GM18517 (cell line): ENCODE results near the gene RIN3.

Experiments
- ATAC-seq: cut with Tn5 transposase; IDR thresholded peaks from one replicate; pipeline ENCODE4 v1.9.1; 2021; ENCODE audit warnings: mild to moderate bottlenecking, moderate library complexity; ENCODE audit not compliant: unreplicated experiment

Gene RIN3

DNA sequence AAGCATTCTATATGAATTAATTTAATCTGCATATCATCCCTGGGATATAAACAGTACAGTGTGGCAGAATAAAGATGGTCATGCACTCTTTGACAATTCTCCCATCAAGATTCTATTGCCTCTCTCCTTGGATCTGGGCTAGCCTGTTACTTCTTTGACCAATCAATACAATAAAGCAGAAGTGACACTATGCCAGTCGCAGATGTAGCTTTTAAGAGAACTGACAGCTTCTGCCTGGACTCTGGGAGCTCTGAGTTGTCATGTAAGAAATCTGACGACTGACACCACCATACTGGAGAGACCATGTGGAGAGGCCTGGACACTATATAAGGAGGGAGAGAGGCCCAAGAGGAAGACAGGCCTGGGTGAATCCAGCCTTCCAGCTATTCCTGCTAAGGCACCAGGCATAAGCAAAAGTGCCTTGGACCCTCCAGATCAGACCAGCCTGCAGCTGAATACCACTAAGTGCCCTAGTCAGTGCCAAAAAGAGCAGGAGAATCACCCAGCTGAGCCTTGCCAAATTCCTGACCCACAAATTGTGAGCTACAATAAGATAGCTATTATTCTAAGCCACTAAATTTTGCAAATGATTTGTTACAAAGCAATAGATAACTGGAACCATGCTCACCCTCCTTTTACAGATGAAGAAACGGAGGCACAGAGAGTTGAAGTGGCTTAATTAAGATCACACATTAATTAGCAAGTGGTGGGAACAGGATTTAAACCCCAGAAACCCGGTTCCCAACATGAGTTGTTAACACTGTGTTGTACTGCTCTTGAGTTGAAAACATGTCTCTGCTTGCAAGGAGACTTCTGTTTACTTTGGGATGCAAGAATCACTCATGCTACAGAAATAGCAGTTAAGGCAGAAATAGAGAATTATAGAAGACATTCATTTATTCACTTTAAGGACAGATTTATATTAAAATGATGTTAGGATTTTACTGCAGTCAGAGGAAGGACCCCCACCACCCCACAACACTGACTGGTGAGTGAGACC, 84.6 kb downstream of the RIN3 start:
- ATAC-seq: no peak

DNA sequence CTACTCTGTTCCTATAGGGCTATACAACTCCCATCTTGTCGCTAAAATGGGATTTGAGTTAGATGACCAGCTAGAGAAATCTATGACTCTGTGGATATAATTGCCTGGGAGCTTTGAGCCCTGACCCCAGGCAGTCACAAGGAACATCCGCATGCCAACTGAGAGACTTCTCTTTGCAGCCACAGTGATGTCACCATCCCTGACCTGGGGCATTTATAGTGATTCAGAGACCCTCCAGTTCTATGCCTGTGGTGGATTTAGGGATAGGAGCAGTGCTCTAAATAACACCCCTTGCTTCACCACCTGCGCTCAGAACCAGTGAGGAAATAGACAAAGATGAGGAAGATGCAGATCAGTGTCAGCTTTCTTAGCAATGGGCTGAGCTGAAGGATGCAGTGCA, 86.2 kb downstream of the RIN3 start:
- no peak for ATAC-seq

DNA sequence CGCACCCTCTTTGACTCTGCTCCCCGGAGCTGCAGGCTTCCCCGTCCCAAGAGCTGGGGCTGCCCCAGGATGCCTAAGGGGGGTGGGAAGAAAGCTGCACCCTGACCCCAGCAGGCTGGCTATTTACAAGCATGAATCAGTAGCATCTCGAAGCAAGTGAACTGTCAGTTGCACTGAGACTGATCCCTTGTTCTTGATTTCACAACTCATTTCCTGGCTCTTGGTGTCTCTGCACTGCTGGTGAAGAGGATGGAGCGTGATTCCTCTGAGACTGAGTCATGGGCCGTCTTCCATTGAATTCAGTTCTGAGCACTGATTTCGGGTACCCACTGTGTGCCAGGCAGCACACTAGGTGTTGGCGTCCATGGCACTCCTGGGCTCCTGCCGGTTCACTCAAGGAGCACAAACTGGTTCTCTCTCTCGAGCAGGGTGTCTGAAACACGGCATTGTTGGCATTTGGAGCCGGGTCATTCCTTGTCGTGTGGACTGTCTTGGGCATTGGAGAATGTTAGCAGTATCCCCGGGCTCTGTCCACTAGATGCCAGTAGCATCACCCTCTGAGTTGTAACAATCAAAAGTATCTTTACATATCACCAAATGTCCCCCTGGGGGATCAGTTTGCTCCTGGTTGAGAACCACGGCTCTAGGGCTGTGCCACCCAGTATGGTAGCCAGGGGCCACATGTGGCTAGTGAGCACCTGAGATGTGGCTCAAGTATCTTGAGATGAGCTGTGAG, 86.9 kb downstream of the RIN3 start:
- ATAC-seq: no peak

DNA sequence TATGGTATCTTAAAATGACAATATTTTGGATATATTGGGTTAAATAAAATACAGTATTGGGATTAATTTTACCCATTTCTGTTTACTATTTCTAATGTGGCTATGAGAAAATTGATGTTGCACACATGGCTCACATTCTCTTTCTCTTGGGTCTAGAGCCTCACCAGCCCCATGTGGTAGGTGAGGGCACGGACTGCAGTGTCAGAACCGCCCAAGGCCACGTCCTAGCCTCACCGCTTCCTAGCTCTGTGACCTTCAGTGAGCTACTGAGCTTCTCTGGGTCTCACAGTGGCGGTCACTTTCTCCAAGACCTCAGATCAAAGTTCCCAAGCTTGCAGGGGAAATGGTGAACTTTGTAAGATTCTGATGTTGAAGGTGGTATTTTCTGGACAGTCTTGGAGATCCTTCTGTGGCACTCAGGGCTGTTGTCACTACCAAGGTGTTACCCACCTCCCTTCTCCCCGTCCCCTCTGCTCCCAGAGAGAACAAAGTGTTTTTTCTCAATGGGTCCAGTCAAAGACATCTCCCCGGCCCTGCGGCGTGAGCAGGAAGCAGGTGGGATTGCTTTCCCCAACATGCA, 87.6 kb downstream of the RIN3 start:
- no peak for ATAC-seq

DNA sequence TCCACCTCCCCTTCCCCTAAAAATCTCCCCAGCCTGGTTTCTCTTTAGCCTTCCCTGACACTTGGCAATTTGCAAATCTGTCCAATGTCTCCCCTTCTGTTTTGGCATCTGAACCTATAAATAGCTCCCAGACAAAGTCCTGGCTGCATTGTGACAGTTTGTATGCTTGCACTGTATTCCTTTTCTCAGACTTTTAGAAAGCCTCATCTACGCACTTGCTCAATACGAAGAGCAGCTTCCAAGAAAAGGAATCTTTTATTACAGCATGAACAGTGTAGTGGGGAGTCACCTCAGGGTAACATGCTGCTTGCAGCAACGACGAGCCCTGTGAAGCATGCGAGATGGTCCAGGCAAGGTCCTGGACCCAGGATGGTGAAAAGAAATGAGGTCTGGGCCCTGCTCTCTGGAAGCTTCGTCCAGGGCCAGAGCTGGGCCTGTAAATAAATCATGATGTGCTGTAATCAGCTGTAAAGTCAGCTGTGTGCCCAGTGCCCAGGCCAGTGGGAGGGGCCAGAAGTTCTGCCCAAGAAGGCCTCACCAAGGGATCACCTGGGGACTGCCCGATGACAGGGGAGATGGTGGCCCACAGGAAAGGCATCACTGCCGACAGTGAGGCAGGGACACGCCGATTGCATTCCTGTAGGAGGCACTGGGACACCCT, 88.3 kb downstream of the RIN3 start:
- no peak for ATAC-seq

DNA sequence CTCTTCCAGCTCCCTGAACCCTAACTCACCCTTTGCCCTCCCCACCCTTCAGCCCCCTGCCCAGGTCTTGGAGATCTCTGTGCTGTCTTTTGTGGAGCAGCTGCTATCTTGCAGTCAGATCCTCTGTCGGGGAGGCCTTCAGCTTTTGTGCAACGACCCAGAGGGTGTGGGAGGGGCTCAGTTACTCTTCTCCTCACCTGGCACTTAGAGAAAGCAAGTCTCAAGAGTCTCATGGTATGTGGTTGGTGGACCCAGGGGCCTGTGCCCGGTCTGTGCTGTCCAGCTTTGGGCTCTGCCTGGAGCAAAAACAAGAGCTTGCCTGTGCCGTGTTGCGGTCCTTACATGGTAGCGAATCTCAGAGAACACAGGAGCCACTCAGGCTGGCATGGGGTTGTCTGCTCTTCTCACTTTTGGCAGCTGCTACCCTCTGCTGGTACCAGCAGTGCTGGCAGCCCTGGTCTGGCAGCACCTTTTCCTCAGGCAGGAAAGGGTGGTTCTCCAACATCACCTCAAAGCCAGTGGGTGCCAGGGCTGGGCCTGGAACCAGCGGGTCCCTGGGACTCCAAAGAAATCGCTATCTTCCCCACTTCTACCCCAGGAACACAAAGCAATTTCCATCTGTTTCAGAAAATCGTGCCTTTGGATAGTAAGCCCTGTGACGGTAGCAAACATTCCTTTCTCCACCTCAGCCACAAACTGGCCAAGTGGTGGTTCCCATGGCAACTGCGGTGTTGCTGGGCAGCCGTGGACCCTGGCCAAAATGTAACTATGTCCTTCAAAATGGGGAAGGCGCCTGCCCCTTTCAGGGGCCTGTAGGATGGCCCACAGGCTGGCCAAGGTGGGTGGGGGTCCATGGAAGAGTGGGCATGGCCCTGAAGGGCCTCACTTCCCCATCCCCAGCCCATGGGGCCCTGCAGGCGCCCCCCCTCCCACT, 90.0 kb downstream of the RIN3 start:
- no peak for ATAC-seq

DNA sequence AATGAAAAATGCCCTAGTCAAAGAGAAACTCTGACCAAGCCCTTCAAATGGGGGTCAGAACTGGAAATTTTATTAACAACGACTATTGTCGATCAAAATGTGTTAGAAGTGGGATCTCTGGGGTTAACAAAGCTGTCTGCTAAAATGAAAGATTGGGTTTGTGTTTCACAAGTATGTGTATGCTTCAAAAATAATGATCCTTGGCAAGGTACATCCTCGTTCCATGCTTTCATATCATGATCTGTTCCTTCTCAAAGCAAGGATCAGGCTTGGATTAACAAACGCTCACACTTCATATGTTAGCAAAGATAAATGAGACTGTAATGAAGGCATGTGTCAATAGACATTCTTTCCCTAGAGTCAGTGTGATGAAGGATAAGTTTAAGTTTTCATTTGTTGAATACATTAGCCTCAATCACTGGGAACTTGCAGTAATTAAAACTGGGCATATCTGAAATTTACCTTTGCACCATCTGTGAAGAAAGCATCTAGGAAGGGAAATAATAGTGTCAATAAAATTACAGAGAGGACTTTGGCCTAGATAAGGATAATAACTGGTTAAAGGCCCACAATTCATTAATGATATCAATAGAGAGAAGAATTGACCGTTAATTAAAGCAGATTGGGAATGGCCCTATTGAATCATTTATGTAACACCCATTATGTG, 91.8 kb downstream of the RIN3 start:
- ATAC-seq: no peak

DNA sequence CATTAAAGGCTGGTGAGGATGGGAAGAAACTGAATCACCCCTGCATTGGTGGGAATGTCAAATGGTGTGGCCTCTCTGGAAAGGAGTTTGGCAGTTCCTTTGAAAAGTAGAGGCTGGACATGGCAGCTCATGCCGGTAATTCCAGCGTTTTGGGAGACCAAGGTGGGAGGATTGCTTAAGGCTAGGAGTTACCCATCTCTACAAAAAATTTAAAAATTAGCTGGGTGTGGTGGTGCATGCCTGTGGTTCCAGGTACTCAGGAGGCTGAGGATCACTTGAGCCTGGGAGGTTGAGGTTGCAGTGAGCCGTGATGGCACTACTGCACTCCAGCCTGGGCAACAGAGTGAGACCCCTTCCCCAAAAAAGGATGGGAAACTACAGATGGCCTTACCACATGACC, 93.7 kb downstream of the RIN3 start:
- ATAC-seq: no peak

DNA sequence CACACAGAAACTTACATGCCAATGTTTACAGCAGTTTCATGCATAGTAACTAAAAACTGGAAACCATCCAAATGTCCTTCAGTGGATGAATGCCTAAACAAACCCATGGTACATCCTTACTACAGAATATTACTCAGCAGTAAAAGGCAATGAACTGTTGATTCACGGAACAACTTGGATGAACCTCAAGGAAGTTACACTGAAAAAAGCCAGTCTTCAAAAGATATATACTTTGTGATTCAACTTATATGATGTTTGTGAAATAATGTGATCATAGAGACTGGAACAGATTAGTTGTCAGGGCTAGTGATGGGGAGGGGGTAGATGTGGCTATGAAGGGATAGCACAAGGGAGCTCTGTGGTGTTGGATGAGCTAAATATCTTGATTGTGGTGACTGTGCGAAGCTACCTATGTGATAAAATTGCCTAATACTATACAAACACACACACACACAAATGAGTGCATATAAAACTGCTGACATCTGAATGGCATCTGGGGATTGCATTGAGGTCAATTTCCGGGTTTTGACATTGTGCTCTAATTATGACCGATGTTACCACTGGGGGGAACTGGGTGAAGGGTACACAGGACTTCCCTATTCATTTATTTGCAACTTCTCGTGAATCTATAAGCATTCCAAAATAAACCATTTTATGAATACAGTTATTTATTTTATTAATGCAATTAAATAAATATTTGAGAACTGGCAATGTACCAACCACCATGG, 94.3 kb downstream of the RIN3 start:
- ATAC-seq: no peak

DNA sequence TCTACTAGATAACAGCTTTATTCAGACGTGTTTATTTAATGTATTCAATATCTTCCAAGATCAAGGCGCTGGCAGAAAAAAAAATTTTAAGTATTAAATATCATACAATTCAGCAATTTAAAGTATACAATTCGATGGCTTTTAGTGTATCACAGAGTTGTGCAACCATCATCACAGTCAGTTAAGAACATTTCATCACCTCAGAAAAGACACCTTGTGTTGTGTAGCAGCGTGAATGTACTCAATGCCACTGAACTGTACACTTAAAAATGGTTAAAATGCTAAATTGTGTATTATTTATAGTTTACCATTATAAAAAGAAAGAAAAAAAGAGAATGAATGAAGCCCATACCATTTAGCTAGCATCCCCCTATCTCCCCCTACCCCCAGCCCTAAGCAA, 96.4 kb downstream of the RIN3 start:
- ATAC-seq: no peak

DNA sequence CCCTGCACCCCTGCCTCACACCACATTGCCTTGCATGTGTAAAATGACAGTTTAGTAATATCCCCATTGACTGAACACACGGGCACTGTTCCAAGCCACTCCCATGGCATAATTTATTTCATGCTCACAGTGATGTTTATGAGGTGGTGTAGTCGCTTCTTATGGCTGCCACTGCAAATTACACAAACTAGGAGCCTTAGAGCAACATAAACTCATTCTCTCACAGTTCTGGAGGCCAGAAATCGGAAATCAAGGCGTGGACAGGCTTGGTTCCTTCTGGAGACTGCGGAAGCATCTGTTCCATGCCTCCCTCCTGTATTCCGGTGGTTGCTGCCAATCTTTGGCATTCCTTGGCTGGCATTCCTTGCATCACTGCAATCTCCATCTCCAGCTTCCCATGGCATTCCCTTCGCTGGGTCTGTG, 97.3 kb downstream of the RIN3 start:
- no peak for ATAC-seq

DNA sequence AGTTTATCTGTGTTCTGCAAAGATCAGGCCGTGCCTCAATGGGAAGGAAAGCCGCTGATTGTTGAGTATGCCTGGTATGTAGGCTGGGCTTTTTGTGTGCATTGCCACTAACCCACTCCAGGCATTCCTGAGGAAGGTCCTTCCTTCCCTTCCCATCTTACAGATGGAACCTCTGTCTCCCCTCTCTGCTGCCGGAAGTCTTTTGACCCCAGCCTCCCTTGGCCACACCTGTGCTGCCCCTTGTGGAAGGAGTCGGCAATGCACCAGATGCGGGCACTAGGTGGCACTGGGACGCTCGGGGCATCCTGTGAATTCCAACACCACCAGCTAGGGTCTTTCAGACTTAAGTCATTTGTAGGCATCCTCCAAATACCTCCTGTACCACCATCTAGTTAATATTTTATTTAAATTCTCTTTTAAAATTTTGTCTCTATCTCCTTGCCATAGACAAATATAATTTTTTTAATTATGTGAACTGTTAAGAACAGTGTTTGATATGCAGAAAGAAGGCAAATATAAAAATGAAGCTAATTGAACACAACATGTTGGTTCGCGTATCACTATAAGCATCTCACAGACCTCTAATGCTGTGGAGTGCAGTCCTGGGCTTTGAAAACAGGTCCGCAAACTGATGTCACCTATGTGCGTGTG, 99.6 kb downstream of the RIN3 start:
- ATAC-seq: no peak

DNA sequence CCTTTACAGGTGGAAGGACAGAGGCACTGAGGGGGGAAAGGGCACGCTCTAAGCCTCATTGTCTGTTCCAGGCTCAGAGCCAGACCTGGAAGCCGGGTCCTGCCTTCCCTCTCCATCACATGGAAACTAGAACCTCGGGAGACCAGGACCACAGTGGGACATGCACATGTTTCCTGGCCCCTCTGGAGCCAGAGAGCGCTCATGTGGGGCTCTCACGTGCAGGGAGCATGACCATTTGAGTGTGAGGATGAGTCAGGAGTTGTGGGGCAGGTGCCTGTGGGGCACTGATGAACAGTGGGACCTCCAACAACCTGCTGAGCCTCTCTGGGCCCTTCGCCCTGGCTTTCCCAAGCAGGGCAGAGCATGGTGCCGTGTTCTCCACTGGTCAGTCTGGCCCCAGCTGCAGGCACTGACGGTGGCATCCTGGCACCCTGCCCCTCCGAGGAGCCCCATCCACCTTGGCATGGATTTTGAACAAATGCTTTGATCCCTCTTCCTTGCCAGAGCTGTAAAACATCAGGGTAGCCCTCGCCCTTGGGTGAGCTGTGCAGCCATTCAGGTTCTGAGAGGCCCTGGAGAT, 100.2 kb downstream of the RIN3 start:
- no peak for ATAC-seq

DNA sequence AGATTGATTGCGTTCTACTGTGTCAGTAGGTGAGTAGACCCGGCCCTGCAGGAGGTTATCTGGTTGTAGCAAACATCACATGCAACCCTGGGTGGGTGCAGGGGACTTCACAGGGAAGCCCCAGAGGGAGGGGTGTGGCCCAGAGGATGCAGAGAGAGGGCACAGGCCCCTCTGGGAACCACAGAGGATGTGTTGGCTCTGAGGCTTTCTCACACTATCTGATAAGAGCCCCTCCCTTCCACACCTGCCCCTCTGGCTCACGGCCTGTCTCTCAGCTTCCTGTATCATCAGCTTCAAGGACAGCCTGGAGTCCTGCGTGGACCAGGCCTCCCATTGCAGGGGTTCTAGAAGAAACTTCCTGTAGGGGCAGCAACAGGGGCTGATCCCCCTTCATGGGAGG, 101.9 kb downstream of the RIN3 start:
- ATAC-seq: peak; percentile 78

DNA sequence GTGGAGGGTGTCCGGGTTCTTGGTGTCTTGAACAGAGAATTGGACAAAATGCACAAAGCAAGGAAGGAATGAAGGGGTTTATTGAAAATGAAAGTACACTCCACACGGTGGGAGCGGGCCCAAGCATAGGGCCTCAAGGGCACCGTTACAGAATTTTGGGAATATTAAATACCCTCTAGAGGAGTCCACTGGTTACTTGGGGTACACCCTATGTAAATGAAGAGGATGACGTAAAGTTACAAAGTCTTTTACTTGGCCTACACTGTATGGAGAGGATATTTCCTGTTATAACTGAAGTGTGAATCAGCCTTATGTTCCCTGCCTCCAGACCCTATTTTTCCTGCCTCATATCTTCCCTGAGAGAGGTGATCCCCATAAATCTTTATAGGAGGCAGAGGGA, 102.6 kb downstream of the RIN3 start:
- ATAC-seq: no peak

DNA sequence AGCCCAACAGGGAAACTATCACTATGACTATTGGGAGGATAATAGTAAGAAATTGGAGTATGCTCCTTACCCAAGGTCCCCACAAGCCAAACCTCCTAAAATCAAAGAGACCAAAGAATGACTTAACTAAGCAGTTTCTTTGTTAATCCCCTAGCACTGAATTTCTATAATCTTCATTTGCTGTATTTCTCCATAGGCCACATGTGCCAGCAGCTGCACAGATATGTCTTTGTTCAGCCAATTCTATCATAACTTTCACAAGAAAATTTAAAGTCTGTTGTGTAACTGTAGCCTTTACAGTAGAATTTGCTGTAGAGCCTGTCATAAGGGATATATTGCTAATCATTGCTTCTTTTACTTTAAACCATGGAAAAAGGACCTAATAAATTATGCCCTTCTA, 104.0 kb downstream of the RIN3 start:
- ATAC-seq: no peak

DNA sequence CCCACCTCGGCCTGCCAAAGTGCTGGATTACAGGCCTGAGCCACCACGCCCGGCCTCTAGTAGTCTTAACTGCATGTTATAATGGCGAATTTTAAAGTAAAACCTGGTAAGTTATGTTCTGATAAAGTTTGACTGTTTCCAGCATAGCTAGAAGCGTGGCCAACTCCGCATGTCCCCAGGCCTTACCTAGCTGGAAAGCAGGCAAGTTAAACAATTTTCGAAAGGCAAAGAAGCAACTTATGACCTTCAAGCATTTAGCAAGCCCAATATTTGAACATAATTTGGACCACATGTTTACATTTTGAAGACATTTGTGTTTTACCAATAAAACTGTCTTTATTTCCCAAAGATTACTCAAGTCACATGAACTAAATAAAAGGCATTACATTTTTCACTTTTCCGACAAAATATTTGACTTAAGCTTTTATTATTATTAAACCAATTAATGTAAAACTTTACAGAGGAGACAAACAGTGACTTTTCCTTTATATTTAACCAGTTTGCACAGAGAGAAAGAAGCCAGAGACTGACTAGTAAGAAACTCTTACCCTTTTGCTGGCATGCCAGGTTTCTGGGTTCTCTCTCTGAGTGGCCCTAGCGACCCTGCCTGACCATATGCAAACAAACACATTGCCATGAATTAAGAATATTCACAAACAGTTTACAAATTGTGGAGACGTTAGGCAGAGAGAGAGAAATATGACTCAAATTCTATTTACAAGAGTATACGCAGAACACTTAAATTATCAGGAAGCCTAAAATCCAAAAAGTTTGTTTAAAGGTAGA, 106.3 kb downstream of the RIN3 start:
- ATAC-seq: no peak
